PFSK-1 (cell line): ENCODE results near the gene CCER1.

ENCODE experiments used
- FOXP2 ChIP-seq: optimal IDR thresholded peaks from 2 replicates; pipeline ENCODE3; 2011; ENCODE audit warnings: borderline replicate concordance, control low read depth, inconsistent platforms; ENCODE audit not compliant: insufficient read depth; ENCODE audit errors: extremely low read length, extremely low read depth
- POLR2AphosphoS5 ChIP-seq: IDR thresholded peaks from 2 replicates; pipeline ENCODE4 v1.6.1; 2012; ENCODE audit warnings: low read depth, mild to moderate bottlenecking, control low read depth, low read length, moderate library complexity
- REST ChIP-seq, 2 experiments: IDR thresholded peaks; 2 replicates each; pipeline versions ENCODE4 v1.6.1 to v1.8.0; 2011 to 2012; ENCODE audit warnings: low read depth in 2 of 2, low read length in 2 of 2, control low read depth in 1 of 2, inconsistent platforms in 1 of 2, mild to moderate bottlenecking in 1 of 2, moderate library complexity in 1 of 2; ENCODE audit not compliant: insufficient read depth in 1 of 2
- SIN3A ChIP-seq: IDR thresholded peaks from 2 replicates; pipeline ENCODE4 v1.6.1; 2012; ENCODE audit warnings: mild to moderate bottlenecking, low read length, moderate library complexity, borderline replicate concordance; ENCODE audit not compliant: insufficient read depth
- TAF1 ChIP-seq: IDR thresholded peaks from 2 replicates; pipeline ENCODE4 v1.6.1; 2012; ENCODE audit warnings: low read length, control low read depth, borderline replicate concordance; ENCODE audit not compliant: insufficient read depth

CCER1 gene

GRCh38 chr12:90905691-90906370 lies 49.1 kb downstream of the CCER1 start:
- no peak for TF ChIP-seq REST (IDR thresholded peaks at IDR 0.05; ENCODE audit: insufficient read depth in 1 of 2, low read depth in 2 of 2, low read length in 2 of 2)
- no peak for TF ChIP-seq FOXP2
- no peak for TF ChIP-seq SIN3A
- TF ChIP-seq TAF1: no peak
- no peak for TF ChIP-seq POLR2AphosphoS5

DNA sequence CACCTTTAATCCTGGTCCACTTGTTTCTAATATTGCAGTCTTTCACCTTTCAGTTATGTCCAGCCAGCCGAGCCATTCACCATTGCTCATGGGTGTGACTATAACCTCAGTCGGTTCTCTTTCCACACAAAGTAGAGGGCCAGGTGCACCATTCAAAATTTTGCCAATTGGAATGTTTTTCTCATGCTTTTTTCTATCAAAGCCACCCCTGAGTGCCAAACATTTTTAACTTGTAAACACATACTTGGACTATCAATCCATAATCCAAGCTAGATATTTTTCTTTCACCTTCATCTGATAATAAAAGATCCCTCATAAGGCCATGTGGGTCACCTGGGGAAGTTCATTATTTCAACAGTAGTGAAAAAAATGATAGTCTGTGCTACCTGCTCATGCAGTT lies 52.4 kb downstream of the CCER1 start:
- TF ChIP-seq FOXP2 (no peak), SIN3A (no peak), REST (IDR thresholded peaks at IDR 0.05; ENCODE audit: insufficient read depth in 1 of 2, low read depth in 2 of 2, low read length in 2 of 2) (no peak), TAF1 (no peak), POLR2AphosphoS5 (no peak)
